Suppressor macrophage treated with lipopolysaccharide for 4 hours (primary cell): ENCODE results near the gene ZBTB25.

Experiments used
- DNase-seq: peaks from one replicate; pipeline ENCODE4 v3.0.0-alpha.2; 2020

The ZBTB25 gene

DNA sequence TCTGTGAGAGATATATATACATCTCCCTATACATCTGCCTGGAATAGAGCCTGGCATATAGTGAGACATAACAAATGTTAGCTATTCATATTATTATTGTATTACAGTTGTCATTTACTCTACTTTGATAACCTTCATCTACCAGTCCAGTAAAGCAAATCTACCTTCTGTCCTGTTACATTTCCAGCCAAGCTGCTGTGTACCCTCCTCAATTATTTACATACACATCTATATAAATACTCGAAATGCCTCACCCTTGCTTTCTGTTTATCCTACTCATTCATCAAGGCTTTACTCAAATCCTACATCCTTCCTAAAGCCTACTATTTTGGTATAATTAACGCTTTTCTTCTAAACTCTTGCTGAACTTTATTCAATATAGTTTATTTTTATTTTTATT is 9.6 kb upstream of the ZBTB25 start:
- no peak for DNase-seq

DNA sequence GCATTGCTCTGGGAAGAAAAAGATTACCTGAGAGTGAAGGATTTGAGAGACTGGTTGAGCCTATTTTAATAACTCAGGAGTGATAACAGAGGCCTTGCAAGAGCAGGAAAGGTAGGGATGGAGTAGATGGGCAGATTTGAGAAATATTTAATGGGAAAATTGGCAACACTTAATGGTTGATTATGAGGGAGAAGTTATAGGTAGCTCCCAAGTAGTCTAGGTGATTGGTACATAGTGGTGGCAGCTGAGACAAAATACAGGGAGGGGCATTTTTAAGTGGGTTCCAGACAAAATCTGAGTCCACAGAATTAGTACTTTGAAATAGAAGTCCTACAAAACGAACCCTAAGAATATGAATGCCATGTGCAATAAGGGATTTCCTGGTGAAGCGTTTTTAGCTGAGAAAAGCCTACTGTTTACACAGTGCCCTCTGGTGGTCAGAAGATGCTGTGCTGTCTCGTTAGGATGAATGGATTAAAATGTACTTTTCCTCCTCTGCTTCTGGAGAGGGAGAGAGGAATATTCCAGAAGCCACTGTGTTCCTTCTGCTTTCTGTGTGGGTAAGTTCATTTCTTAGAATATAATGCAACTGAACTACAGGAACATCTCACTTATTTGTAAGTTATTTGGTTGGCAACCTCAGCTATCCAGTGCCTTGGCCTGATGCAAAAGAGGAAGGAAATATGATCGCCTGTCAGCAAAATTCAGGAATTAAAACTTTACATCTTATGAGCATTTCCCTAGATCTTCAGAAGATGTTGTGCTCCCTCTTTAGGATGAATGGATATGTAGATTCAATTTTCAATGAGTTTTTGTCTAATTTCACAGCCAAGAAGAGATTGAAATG is 7.4 kb upstream of the ZBTB25 start:
- DNase-seq = peak; percentile 85

GRCh38 chr14:64509036-64509435 is 5.4 kb upstream of the ZBTB25 start:
- no peak for DNase-seq

DNA sequence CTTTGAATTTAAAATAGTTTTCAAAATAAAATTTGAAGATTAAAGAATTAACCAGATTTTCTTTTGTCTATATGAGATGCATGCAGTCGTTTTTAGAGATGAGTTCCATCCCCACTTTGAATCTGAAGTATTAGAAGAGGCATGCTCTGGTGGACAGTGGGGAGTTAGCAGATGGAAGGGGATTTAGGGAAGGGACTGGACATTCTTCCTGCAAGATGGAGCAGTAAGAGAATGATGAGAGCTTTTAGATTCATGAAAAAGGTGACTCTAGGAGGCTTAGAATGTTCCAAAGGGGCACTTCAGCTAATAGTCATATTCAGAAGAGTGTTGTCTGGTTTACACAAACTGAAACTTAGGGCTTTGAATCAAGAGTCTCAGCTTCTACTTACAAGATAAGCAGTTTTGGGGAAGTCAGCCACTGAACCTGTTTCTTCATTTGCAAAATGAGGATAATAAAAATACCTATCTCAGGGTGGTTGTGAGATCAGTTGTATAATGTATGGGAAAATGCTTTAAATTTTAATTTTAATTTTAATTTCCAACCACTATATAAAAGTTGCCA is 4.7 kb upstream of the ZBTB25 start:
- DNase-seq = no peak

- no peak for DNase-seq
These were observed 3.9 kb upstream of the ZBTB25 start for GRCh38 chr14:64507376-64508156.

DNA sequence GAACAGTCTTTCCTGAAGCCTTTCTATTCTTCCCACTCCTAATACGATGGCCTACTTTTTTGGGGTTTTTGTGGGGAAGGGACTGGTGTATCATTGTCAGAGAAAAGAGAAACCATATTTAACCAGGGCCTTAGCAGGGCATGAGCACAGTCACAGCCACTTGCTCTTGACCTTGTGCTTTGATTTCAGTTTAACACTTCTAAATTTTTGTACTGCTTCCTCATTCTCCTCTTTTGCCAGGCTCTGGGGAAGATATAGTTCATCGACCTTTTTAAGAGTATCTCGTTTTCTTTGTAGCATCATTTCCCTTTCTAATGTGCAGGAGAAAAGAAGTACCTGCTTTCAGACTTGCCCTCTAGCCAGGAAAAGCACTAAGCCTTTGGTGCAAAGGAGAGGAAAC is 3.1 kb upstream of the ZBTB25 start:
- peak; percentile 68 for DNase-seq

DNA sequence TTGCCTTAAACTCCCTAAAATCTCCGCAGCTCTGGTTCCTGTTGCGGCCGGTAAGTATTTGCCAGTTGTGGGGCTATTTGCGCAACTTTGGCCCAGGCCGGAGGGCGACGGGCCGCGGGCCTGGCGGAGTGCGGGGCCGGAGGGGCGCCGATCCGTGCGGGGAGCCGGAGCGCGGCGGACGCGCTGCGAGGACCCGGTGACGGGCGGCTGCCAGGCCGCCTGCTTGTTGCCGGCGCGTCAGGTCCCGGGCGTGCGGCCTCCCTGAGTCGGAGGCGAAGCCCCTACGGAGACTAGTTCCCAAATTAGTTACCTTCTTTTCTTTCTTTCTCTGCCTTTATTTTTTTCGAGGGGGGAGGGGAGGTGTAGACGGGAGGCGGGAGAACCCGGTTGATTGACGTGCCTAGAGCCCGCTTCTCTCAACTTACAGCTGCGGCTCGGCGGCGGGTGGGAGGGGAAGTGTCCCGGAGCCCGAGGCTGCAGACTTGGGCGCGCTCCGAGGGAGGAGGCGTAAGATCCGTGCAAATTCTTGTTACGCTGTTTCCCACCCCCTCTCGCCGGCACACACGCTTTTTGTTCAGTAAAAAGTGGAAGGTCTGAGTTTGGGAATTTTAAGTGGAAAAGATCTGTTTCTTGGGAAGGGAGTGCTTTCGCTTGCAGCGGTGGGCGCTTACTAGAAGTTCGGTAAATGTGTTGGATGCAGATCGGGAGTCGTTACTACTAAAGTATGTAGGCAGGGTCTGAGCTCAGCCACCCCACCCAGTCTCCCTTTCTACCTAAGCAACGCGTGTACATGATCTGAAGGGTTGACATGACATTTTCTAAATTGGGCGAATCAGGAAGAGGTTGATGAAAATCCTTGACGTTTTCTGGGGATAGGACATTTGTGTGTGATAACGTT is 1.5 kb upstream of the ZBTB25 start:
- peak; percentile 92 for DNase-seq

DNA sequence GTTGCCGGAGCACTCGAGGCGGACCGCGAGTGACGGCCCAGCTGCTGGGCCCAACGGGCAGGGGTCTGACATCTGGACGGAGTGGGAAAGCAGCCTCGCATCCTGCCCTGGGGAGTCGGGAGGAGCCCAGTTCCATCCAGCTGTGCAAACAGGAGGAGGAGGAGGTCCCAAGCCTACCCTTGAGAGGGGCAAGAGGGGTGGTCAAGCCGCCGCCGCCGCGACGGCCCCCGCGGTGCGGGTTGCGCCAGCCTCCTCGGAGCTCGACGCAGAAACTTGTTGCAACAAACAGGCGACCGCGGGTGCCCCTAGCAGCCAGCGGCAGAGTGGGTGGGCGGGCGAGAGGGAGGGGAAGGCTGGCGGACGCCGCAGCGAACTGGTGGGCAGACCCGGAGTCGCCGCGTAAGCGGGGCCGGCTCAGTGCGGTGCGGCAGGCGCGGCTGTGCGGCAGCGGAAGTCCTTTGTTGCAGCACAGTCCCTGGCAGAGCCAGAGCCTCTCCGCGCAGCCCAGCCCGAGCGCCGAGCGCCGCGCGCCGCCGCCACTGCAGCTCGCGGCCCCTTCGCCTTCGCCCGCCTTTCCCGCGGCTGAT is 765 bp upstream of the ZBTB25 start, which contains the start of gene ZBTB1:
Gene ZBTB1 (plus strand): TSS at position 461 of the 587 bp plus-strand sequence. CDS start 16,735 bp downstream, outside the sequence.
- peak; percentile 92 for DNase-seq

DNA sequence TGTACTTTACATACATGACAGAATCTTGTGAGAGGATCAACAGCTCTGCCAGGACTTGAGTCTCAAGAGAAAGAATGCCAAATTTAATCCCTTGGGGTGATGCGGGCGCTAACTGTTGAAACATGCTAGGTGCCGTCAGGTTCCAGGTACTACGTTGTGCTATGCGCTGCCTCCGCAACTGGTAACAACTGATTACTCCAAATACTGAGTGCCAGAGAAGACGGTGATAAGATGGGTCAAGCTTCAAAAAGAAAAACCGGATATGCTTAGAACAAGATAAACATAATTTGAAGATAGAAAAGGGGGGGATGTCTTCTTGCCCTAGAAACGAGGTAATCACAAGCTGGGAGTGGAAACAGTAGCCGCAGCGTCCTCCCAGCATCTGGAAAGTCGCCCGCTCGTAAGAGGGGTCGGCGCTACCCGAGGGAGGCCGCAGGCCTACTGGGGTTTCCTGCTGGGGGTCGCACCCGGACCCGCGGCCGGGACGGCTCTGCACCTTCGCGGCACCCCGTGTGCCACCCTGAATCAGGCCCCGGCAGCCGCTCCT is 678 bp downstream of the ZBTB25 start:
- DNase-seq = no peak

- no peak for DNase-seq
These were observed 1.2 kb downstream of the ZBTB25 start for GRCh38 chr14:64502456-64502855.

DNA sequence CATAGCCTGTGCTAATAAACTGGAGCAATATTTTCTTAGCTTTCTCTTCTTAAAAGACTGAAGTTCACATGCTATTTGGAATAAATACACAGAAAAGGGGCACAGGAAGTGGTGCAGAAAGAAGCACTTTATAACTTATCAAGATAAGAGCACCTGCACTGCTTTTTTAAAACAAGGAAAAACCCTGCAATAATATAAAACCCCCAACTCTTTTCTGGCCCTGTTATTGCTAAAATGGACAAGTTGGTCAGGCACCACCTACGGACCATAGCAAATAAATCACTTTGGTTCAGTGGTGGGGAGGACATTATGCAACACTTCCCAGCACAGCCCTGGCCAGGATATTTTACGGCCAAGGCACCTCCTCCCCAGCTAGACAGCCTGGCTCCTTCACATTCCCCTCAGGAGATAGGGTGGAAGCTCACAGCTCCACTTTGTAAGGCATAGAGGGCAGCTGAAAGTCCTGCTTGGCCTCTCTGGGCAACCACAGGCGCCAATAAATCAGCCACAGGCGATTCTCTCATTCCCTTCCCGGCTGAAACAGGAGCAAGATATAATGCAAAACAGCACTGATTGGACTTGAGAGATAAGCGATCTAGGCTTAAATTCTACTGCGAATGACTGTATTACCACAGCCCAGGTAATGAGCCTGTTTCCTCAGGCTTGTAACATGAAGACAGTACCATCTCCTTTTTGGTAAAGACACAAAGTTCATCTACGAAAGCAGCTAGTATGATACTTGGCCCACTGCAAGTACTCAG is 2.0 kb downstream of the ZBTB25 start:
- DNase-seq = no peak

DNA sequence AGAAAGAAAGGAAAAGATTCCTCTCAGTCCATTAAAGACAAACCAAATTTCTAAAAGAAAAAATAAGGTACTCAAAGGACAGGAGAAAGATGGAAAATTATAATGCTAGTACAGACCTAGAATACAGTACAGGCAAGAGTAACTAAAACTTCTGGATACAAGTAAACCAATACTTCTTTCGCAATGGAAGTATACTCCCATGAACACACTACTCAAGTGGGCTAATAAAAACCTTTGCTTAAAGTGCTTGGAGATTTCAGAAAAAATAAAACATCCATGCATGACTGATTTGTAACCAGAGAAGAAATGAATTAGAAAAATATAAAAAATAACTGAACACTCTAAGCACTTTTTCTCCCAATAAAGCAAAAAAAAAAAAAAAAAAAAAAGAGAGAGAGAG is 3.5 kb downstream of the ZBTB25 start:
- DNase-seq = no peak

GRCh38 chr14:64496764-64497163 is 6.9 kb downstream of the ZBTB25 start:
- DNase-seq = no peak

DNA sequence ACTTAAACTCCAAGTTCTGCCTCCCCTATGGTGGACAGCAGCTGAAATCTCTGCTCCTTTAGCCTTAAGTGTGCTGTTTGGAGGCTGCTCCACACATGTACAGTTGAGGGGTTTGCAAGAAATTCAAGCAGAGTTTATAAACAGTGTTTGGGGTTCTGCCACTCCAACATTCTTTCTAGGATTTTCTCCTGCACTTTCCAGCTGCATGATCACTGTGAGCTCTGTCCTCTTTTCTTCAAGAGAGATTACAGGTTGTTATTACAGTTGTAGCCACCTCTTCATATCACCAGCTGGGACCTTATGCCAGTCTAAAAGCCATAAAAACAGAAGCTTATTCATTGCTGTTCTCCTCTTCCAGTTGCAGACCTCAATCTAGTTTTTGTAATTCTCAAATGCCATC is 8.4 kb downstream of the ZBTB25 start:
- DNase-seq = no peak

- no peak for DNase-seq
These were observed 10.2 kb downstream of the ZBTB25 start for GRCh38 chr14:64493455-64493854.

DNA sequence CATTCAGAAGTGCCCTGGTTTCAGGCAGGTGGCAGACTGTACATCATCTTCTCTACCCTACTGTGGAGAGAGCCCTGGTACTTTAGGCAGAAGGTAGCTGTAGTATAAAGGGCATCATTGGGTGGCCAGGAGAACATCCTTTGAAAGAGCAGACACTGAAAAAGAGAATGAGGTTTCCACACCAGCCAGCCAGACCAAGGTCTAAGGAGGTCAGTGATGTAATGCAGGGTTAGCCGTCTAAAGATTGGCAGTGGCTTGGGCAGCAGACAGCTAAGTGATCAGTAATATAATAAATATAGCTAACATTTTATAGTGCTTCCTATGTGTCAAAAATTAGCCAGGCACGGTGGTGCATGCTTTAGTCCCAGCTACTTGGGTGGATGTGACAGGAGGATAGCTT is 12.0 kb downstream of the ZBTB25 start:
- DNase-seq = no peak

- DNase-seq = no peak
These were observed 15.0 kb downstream of the ZBTB25 start for GRCh38 chr14:64488590-64489099.

DNA sequence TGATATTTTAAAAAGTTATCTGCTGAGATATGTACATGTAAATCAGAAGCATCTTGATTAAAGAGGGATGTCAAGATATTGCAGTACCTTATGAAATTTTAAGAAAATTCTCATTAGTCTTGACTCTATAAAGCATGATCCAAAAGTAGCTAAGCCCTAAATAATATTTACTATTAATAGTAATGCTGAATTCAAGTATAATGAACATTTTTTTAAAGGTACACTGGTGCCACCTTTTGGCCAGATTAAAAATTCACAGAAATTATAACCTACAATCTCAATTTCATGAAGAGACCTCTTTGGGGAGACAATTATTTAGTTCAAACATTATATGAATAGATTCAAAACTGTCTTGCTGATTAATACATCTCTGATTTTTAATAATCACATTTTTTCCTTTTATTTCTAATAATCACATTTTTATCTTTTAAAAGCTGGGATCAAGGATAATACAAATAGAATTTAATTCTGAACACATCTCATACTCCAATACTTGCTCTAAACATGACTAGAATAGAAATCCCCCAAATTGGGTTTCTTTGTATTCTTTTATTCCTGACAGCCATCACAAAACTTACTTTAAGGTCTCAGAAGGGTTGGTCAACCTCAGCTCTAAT is 24.9 kb downstream of the ZBTB25 start:
- peak; percentile 60 for DNase-seq

GRCh38 chr14:64476438-64476837 is 27.2 kb downstream of the ZBTB25 start:
- no peak for DNase-seq

- DNase-seq = no peak
These were observed 27.9 kb downstream of the ZBTB25 start for GRCh38 chr14:64475585-64476273.
